SK-N-SH treated with all-trans-retinoic acid at 6 μM for 48 hours (cell line): ENCODE data around the gene KMT5B.

Experiments
- ATAC-seq: fragments of 200-7000 bp; cut with Tn5 transposase; 3 replicates; pipeline ENCODE4 v1.9.1; 2020; ENCODE audit warnings: mild to moderate bottlenecking, moderate library complexity
- ARNTL ChIP-seq: fragments of 450-650 bp; formaldehyde crosslinking; IDR thresholded peaks from 2 replicates; pipeline ENCODE4 v1.5.0; 2020; ENCODE audit warnings: low read depth, mild to moderate bottlenecking, moderate library complexity, borderline replicate concordance
- BACH2 ChIP-seq: fragments of 250-450 bp; sonication (Bioruptor Pico); IDR thresholded peaks from 2 replicates; pipeline ENCODE4 v1.9.0; 2021; ENCODE audit warnings: mild to moderate bottlenecking, borderline replicate concordance
- CSDC2 ChIP-seq: fragments of 250-450 bp; sonication (Bioruptor Pico); IDR thresholded peaks from 2 replicates; pipeline ENCODE4 v1.5.0; 2020; ENCODE audit warnings: mild to moderate bottlenecking, moderate library complexity
- ESRRG ChIP-seq: fragments of 250-450 bp; sonication (Bioruptor Pico); IDR thresholded peaks from 2 replicates; pipeline ENCODE4 v1.6.1; 2021; ENCODE audit warnings: mild to moderate bottlenecking
- GLIS3 ChIP-seq: fragments of 250-450 bp; sonication (Bioruptor Pico); IDR thresholded peaks from 2 replicates; pipeline ENCODE4 v1.5.0; 2020; ENCODE audit warnings: mild to moderate bottlenecking, moderate library complexity
- ISL1 ChIP-seq: fragments of 250-450 bp; sonication (Bioruptor Pico); IDR thresholded peaks from 2 replicates; pipeline ENCODE4 v2.1.2; 2022; ENCODE audit warnings: mild to moderate bottlenecking, moderate library complexity
- OSR1 ChIP-seq: fragments of 250-450 bp; sonication (Bioruptor Pico); IDR thresholded peaks from 2 replicates; pipeline ENCODE4 v1.8.0; 2022; ENCODE audit warnings: moderate library complexity, mild to moderate bottlenecking, inconsistent platforms
- PATZ1 ChIP-seq: fragments of 250-450 bp; sonication (Bioruptor Pico); IDR thresholded peaks from 2 replicates; pipeline ENCODE4 v1.8.0; 2020; ENCODE audit warnings: mild to moderate bottlenecking, moderate library complexity, borderline replicate concordance
- RARB ChIP-seq: fragments of 250-450 bp; sonication (Bioruptor Pico); IDR thresholded peaks from 2 replicates; pipeline ENCODE4 v1.8.0; 2021; ENCODE audit warnings: mild to moderate bottlenecking, moderate library complexity
- SNAI2 ChIP-seq: fragments of 250-450 bp; sonication (Bioruptor Pico); IDR thresholded peaks from 2 replicates; pipeline ENCODE4 v1.5.0; 2020; ENCODE audit warnings: mild to moderate bottlenecking, moderate library complexity
- TCF4 ChIP-seq: fragments of 250-450 bp; sonication (Bioruptor Pico); IDR thresholded peaks from 2 replicates; pipeline ENCODE4 v1.8.0; 2021; ENCODE audit warnings: mild to moderate bottlenecking, moderate library complexity, borderline replicate concordance
- TOX ChIP-seq: fragments of 250-450 bp; sonication (Bioruptor Pico); IDR thresholded peaks from 2 replicates; pipeline ENCODE4 v1.8.0; 2021; ENCODE audit warnings: mild to moderate bottlenecking, moderate library complexity, borderline replicate concordance
- ZC3H10 ChIP-seq: fragments of 250-450 bp; sonication (Bioruptor Pico); IDR thresholded peaks from 2 replicates; pipeline ENCODE4 v1.5.1; 2021; ENCODE audit warnings: mild to moderate bottlenecking, moderate library complexity
- ZFP3 ChIP-seq: fragments of 250-450 bp; sonication (Bioruptor Pico); IDR thresholded peaks from 2 replicates; pipeline ENCODE4 v1.5.0; 2020; ENCODE audit warnings: mild to moderate bottlenecking, moderate library complexity
- ZFP30 ChIP-seq: fragments of 450-650 bp; formaldehyde crosslinking; IDR thresholded peaks from 2 replicates; pipeline ENCODE4 v1.5.0; 2022; ENCODE audit warnings: mild to moderate bottlenecking, moderate library complexity
- ZNF565 ChIP-seq: fragments of 450-650 bp; formaldehyde crosslinking; conservative IDR thresholded peaks from 2 replicates; pipeline ENCODE4 v1.5.0; 2020; ENCODE audit warnings: low read depth, mild to moderate bottlenecking, moderate library complexity
- ZNF70 ChIP-seq: fragments of 450-650 bp; formaldehyde crosslinking; IDR thresholded peaks from 2 replicates; pipeline ENCODE4 v1.5.0; 2020; ENCODE audit warnings: mild to moderate bottlenecking, moderate library complexity
- ZNF8 ChIP-seq: fragments of 450-650 bp; formaldehyde crosslinking; IDR thresholded peaks from 2 replicates; pipeline ENCODE4 v1.5.0; 2020; ENCODE audit warnings: mild to moderate bottlenecking, moderate library complexity
- TF ChIP-seq, protein P1 (sequence below): fragments of 250-450 bp; sonication (Bioruptor Pico); IDR thresholded peaks from 2 replicates; pipeline ENCODE4 v1.5.1; 2021; ENCODE audit warnings: mild to moderate bottlenecking, moderate library complexity
- TF ChIP-seq, protein P2 (sequence below): fragments of 250-450 bp; sonication (Bioruptor Pico); IDR thresholded peaks from 2 replicates; pipeline ENCODE4 v1.5.0; 2020; ENCODE audit warnings: mild to moderate bottlenecking, moderate library complexity

Gene KMT5B

DNA sequence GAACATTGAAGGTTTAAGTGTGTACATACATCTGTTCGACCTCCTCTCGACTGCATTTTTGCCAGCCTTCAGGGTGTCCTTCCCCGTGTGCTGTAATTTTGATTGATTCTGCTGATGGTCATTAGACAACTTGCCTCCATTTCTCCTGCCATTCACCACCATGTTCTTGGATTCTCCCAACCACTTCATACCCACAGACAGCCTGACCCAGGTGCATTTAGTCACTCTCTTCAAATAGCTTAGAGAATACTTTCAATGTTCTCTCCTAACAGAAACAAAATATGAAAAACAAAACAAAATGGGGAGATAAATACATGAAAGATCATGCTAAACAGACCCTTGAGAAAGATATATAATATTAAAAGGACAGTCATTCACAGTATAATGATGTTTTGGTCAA is 23.2 kb downstream of the KMT5B start:
- no peak for ATAC-seq
- TF ChIP-seq OSR1 (no peak), ZNF70 (no peak), ISL1 (CRISPR knock-in tag) (no peak), ZFP3 (CRISPR knock-in tag) (no peak), ARNTL (CRISPR knock-in tag) (no peak), ZNF8 (CRISPR knock-in tag) (no peak), ZC3H10 (CRISPR knock-in tag) (no peak)
- TF ChIP-seq, all 23 proteins: peak for 0

- ATAC-seq = no peak
- no peak for TF ChIP-seq ARNTL (CRISPR knock-in tag)
- no peak for TF ChIP-seq ZFP3 (CRISPR knock-in tag)
- TF ChIP-seq SNAI2 (CRISPR knock-in tag) = no peak
- TF ChIP-seq, protein P1, sequence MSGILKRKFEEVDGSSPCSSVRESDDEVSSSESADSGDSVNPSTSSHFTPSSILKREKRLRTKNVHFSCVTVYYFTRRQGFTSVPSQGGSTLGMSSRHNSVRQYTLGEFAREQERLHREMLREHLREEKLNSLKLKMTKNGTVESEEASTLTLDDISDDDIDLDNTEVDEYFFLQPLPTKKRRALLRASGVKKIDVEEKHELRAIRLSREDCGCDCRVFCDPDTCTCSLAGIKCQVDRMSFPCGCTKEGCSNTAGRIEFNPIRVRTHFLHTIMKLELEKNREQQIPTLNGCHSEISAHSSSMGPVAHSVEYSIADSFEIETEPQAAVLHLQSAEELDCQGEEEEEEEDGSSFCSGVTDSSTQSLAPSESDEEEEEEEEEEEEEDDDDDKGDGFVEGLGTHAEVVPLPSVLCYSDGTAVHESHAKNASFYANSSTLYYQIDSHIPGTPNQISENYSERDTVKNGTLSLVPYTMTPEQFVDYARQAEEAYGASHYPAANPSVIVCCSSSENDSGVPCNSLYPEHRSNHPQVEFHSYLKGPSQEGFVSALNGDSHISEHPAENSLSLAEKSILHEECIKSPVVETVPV = no peak
- no peak for TF ChIP-seq TCF4 (CRISPR knock-in tag)
- no peak for TF ChIP-seq ZFP30 (CRISPR knock-in tag)
- no peak for TF ChIP-seq ZNF70
- TF ChIP-seq OSR1 = no peak
These were observed 24.0 kb downstream of the KMT5B start for GRCh38 chr11:68189082-68189481.

- ATAC-seq = no peak
- no peak for TF ChIP-seq TOX (CRISPR knock-in tag)
These were observed 27.0 kb downstream of the KMT5B start for GRCh38 chr11:68186061-68186460.

- ATAC-seq = no peak
- no peak for TF ChIP-seq ISL1 (CRISPR knock-in tag)
- no peak for TF ChIP-seq PATZ1 (CRISPR knock-in tag)
- TF ChIP-seq ZC3H10 (CRISPR knock-in tag) = no peak
- TF ChIP-seq SNAI2 (CRISPR knock-in tag) = no peak
- TF ChIP-seq ZNF565 (CRISPR knock-in tag) = no peak
- TF ChIP-seq OSR1 = no peak
- TF ChIP-seq, protein P1 = no peak
- TF ChIP-seq ARNTL (CRISPR knock-in tag) = no peak
- no peak for TF ChIP-seq RARB
- no peak for TF ChIP-seq CSDC2 (CRISPR knock-in tag)
- TF ChIP-seq ZFP30 (CRISPR knock-in tag) = no peak
- TF ChIP-seq TOX (CRISPR knock-in tag) = no peak
- TF ChIP-seq BACH2 (CRISPR knock-in tag) = no peak
These were observed 31.2 kb downstream of the KMT5B start for GRCh38 chr11:68181719-68182451.

DNA sequence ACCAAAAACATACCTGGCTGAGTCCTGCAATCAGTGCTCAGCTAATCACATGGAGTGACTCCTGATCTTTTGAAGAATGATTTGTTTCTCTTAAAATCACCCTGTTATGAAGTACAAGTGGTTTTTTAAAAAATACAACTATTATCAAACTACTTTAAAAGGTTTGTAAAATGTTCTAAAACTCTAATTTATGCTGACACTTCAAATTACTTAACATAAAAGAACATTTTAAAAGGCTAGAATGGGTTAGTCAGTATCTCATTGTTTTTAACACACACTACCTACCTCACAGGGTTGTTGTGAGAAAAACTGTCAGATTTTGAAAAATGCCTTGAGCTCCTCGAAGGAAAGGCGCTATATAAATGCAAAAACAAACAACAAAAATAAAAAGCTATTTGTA is 33.2 kb downstream of the KMT5B start:
- ATAC-seq = no peak
- TF ChIP-seq, protein P1 = no peak
- TF ChIP-seq ZC3H10 (CRISPR knock-in tag) (no peak), ISL1 (CRISPR knock-in tag) (no peak), TCF4 (CRISPR knock-in tag) (no peak), ESRRG (no peak), RARB (no peak), SNAI2 (CRISPR knock-in tag) (no peak), TOX (CRISPR knock-in tag) (no peak), GLIS3 (CRISPR knock-in tag) (no peak), OSR1 (no peak)
- TF ChIP-seq, protein P2, sequence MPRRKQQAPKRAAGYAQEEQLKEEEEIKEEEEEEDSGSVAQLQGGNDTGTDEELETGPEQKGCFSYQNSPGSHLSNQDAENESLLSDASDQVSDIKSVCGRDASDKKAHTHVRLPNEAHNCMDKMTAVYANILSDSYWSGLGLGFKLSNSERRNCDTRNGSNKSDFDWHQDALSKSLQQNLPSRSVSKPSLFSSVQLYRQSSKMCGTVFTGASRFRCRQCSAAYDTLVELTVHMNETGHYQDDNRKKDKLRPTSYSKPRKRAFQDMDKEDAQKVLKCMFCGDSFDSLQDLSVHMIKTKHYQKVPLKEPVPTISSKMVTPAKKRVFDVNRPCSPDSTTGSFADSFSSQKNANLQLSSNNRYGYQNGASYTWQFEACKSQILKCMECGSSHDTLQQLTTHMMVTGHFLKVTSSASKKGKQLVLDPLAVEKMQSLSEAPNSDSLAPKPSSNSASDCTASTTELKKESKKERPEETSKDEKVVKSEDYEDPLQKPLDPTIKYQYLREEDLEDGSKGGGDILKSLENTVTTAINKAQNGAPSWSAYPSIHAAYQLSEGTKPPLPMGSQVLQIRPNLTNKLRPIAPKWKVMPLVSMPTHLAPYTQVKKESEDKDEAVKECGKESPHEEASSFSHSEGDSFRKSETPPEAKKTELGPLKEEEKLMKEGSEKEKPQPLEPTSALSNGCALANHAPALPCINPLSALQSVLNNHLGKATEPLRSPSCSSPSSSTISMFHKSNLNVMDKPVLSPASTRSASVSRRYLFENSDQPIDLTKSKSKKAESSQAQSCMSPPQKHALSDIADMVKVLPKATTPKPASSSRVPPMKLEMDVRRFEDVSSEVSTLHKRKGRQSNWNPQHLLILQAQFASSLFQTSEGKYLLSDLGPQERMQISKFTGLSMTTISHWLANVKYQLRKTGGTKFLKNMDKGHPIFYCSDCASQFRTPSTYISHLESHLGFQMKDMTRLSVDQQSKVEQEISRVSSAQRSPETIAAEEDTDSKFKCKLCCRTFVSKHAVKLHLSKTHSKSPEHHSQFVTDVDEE (CRISPR knock-in tag) = no peak
